Neutrophil (primary cell): ENCODE data around the gene DPP8.
"Not testable (repeated sequence)": the region's sequence is repeated elsewhere in the genome, so short reads cannot be mapped to it uniquely, and the experiment has no call there.

Experiments
- H3K27ac ChIP-seq: fragments of 200-600 bp; sonication (generic); 2 replicates; pipeline ENCODE4 v1.5.1; 2016; ENCODE audit warnings: mild to moderate bottlenecking, moderate library complexity
- H3K27me3 ChIP-seq: fragments of 200-600 bp; sonication (generic); 2 replicates; pipeline ENCODE4 v1.6.0; 2016; ENCODE audit warnings: mild to moderate bottlenecking
- H3K36me3 ChIP-seq: fragments of 200-600 bp; sonication (generic); 2 replicates; pipeline ENCODE4 v1.5.1; 2017
- H3K4me1 ChIP-seq, 2 experiments: fragments of 200-600 bp in 1 of 2; sonication (generic) in 1 of 2; 1 replicate in 1 of 2; 2 replicates in 1 of 2; pipeline versions ENCODE4 v1.5.1 to v1.6.1; 2013 to 2016; ENCODE audit warnings: low read depth in 1 of 2, low read length in 1 of 2, mild to moderate bottlenecking in 1 of 2, moderate library complexity in 1 of 2; ENCODE audit not compliant: control insufficient read depth in 1 of 2, insufficient read depth in 1 of 2
- H3K4me3 ChIP-seq, 2 experiments: fragments of 200-600 bp in 1 of 2; sonication (generic) in 1 of 2; 1 replicate in 1 of 2; 2 replicates in 1 of 2; pipeline ENCODE4 v1.5.1; 2013 to 2016; ENCODE audit warnings: low read depth in 1 of 2, low read length in 1 of 2, mild to moderate bottlenecking in 1 of 2, moderate library complexity in 1 of 2
- H3K9me3 ChIP-seq: fragments of 200-600 bp; sonication (generic); 2 replicates; pipeline ENCODE4 v1.5.1; 2016
- CTCF ChIP-seq: fragments of 200-600 bp; sonication (generic); IDR thresholded peaks from 2 replicates; pipeline ENCODE4 v1.5.1; 2016; ENCODE audit warnings: antibody characterized with exemption

Gene DPP8

DNA sequence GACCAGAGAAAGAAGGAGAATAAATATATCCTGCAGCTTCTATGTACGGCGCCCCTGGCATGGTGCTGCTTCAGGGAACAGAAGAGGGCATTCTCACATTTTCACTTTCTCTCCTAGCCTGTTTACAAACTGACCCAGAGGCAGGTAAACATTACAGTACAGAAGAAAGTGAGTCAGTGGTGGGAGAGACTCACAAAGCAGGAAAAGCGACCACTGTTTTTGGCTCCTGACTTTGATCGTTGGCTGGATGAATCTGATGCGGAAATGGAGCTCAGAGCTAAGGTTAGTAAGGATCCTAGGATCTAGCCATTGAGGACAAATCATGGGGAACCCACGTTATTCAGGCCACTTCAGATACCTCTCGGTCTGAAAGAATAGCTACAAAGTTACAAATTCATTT, 39.1 kb upstream of the DPP8 start:
- no peaks in the 10 kb centered on the region for H3K4me1 ChIP-seq
- H3K9me3 ChIP-seq = no peaks in the 10 kb centered on the region
- peaks cover 7% of the 10 kb centered on the region for H3K36me3 ChIP-seq

DNA sequence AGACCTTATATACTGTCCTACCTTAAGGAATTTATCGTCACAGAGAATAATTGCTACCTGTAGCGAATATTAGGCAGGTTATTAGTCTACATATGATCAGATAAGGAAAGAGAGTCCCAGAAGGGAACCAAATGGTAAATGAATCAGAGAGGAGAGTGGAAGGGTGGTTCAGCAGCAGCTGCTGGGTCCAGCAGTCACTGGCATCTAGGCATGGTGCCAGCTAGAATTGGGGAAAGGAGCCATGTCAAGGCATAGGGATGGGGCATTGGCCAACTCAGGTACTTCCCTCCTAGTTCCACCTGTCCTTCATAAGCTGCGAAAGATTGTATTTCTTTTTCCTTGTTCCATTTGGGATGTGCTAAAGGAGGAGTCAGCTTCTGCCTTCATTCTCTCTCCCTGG, 36.2 kb upstream of the DPP8 start:
- H3K4me3 ChIP-seq = no peak overlapping the region
- no peaks in the 10 kb centered on the region for H3K27me3 ChIP-seq
- no peak overlapping the region for H3K27ac ChIP-seq
- TF ChIP-seq CTCF = no peak
- H3K36me3 ChIP-seq = peaks cover 3% of the 10 kb centered on the region
- no peaks in the 10 kb centered on the region for H3K4me1 ChIP-seq
- no peaks in the 10 kb centered on the region for H3K9me3 ChIP-seq

More for the DNA sequence above, 39.1 kb upstream of the DPP8 start:
- H3K27me3 ChIP-seq = no peaks in the 10 kb centered on the region
- no peak overlapping the region for H3K4me3 ChIP-seq
- TF ChIP-seq CTCF = no peak
- no peak overlapping the region for H3K27ac ChIP-seq

GRCh38 chr15:65552851-65553250, 35.4 kb upstream of the DPP8 start:
- not testable (repeated sequence) for H3K36me3 ChIP-seq, H3K27me3 ChIP-seq, H3K4me1 ChIP-seq, H3K9me3 ChIP-seq, H3K4me3 ChIP-seq, H3K27ac ChIP-seq

DNA sequence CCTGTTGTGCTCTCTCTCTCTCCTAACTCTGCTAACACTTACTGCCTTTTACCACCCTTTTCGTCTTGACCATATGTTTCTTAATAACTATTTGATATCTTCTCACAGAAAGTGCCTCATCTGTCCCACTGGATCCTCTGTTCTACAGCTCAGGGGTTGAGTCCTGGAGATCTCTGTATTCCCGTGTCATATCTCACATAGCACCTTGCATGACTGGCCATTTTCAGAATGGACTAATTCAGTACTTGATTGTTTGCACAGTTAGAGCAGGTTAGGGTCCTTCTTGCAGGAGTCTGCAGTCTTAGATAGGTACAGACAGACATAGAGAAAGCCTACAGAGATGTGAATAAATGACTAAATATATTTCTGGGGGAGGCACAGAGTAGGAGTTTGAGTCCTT, 33.7 kb upstream of the DPP8 start:
- no peaks in the 10 kb centered on the region for H3K9me3 ChIP-seq
- no peaks in the 10 kb centered on the region for H3K4me1 ChIP-seq
- H3K27me3 ChIP-seq = no peaks in the 10 kb centered on the region
- H3K27ac ChIP-seq = no peak overlapping the region
- no peaks in the 10 kb centered on the region for H3K36me3 ChIP-seq
- TF ChIP-seq CTCF = no peak
- no peak overlapping the region for H3K4me3 ChIP-seq

GRCh38 chr15:65550681-65551098, 33.2 kb upstream of the DPP8 start:
- Histone ChIP-seq H3K27ac (no peak overlapping the region), H3K27me3 (no peaks in the 10 kb centered on the region), H3K4me3 (no peak overlapping the region), H3K4me1 (no peaks in the 10 kb centered on the region), H3K9me3 (no peaks in the 10 kb centered on the region), H3K36me3 (no peaks in the 10 kb centered on the region)
- no peak for TF ChIP-seq CTCF

DNA sequence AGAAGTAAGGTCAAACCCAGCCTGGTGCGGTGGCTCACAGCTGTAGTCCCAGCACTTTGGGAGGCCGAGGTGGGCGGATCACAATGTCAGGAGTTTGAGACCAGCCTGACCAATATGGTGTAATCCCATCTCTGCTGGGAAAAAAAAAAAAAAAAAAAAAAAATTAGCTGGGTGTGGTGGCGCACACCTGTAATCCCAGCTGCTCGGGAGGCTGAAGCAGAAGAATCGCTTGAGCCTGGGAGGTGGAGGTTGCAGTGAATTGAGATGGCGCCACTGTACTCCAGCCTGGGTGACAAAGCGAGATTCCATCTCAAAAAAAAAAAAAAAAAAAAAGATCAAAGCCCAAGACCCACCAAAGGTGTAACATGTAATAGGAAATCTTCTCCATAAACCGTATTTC, 31.8 kb upstream of the DPP8 start:
- H3K27ac ChIP-seq, H3K9me3 ChIP-seq, H3K4me3 ChIP-seq, H3K4me1 ChIP-seq, H3K36me3 ChIP-seq, H3K27me3 ChIP-seq: not testable (repeated sequence)

DNA sequence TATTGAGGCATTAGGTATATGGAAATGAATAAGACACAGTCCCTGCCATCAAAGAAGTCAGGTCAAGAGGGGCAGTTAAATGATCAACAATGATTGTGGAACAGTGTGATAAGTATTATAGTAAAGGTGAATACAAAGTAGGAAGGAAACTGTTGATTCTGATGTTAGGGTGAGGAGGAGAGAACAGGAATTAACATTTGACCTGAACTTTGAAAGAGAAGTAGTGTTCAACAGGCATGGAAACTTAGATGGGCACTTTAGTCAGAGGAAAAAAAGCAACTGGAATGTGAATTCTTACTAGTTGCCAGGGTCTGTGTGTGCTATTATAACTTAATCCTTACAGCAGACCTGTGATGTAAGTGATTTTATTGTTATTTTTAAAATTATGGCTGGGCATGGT, 30.4 kb upstream of the DPP8 start:
- Histone ChIP-seq H3K27me3 (no peaks in the 10 kb centered on the region), H3K36me3 (no peaks in the 10 kb centered on the region), H3K27ac (no peak overlapping the region), H3K4me1 (no peaks in the 10 kb centered on the region), H3K4me3 (no peak overlapping the region), H3K9me3 (no peaks in the 10 kb centered on the region)
- TF ChIP-seq CTCF = no peak
